Astrocyte of the cerebellum (primary cell): Measurements from ENCODE around the gene COL4A1.
A peak's percentile ranks its signal among the peaks of the same experiment; 100 is the strongest.

Experiments used
- DNase-seq: peaks from one replicate; pipeline ENCODE4 v3.0.0-alpha.2; 2011; ENCODE audit warnings: low read depth
- H3K4me3 ChIP-seq: 2 replicates; pipeline ENCODE4 v1.5.1; 2011; ENCODE audit warnings: mild to moderate bottlenecking, low read depth, low read length, moderate library complexity
- in situ Hi-C: cut with HindIII; loops from 2 replicates; pipeline ENCODE4 v1.10.0; 2017; ENCODE audit warnings: low sequenced_read_pairs
- TF ChIP-seq, protein P1 (sequence below): IDR thresholded peaks from 2 replicates; pipeline ENCODE4 v1.5.1; 2012; ENCODE audit warnings: low read length, low read depth, moderate library complexity, mild to moderate bottlenecking; ENCODE audit errors: missing control alignments

COL4A1 gene

DNA sequence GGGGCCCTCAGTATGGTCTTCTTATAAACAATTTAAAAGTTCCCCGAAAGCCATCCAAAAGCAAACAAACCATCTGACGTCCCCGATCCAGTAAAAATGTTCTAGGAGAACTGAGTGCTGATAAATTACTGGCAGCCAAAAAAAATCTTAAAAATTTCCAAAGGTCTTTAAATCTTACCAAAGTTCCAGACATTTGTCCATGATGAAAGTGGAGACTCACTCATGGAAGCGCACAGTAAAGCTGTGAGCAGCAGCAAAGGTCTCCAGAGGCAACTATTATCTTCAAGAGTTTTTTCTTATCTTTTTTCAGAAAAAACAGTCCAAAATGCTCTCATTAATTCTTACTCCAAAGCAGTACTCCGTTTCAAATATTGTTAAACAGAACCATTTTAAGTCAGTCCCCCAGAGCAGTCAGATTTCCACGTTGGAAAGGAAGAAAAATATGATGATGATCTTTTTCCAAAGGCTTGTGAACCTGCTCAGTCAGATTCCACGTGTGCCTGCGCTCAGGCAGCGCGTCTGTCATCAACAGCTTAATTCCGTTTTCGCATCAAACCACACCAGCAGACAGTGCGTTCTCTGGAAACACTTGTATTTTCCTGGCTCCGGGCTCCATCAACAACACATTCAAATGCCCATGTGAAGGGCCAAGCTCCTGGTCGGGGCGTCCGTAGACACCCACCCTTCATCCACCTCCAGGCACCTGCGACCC, 85.4 kb downstream of the COL4A1 start:
- no peak overlapping the region for H3K4me3 ChIP-seq
- TF ChIP-seq, protein P1, sequence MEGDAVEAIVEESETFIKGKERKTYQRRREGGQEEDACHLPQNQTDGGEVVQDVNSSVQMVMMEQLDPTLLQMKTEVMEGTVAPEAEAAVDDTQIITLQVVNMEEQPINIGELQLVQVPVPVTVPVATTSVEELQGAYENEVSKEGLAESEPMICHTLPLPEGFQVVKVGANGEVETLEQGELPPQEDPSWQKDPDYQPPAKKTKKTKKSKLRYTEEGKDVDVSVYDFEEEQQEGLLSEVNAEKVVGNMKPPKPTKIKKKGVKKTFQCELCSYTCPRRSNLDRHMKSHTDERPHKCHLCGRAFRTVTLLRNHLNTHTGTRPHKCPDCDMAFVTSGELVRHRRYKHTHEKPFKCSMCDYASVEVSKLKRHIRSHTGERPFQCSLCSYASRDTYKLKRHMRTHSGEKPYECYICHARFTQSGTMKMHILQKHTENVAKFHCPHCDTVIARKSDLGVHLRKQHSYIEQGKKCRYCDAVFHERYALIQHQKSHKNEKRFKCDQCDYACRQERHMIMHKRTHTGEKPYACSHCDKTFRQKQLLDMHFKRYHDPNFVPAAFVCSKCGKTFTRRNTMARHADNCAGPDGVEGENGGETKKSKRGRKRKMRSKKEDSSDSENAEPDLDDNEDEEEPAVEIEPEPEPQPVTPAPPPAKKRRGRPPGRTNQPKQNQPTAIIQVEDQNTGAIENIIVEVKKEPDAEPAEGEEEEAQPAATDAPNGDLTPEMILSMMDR, result no peak
- in situ Hi-C loops, result no loop called here
- no peak for DNase-seq

DNA sequence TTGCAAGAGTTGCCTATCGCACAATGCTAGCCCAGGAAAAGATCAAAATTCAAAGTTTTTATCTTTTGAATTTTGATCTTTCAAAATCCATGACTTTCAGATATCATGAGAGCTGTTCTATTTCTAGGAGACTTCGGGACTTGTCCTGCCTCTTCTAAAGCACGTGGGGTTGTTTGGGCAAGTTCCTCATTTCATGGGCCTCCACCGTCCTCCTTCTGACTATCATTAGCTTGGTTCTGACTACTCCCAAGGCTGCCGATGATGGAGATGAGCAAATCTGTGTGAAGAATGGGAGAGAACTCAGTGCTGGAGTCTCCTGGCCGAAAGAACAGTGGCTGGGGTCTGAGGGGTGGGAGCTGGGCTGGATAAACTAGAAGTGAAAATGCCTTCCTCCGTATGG, 86.5 kb downstream of the COL4A1 start:
- TF ChIP-seq, protein P1, result no peak
- no peak overlapping the region for H3K4me3 ChIP-seq
- in situ Hi-C loops, result no loop called here
- no peak for DNase-seq

DNA sequence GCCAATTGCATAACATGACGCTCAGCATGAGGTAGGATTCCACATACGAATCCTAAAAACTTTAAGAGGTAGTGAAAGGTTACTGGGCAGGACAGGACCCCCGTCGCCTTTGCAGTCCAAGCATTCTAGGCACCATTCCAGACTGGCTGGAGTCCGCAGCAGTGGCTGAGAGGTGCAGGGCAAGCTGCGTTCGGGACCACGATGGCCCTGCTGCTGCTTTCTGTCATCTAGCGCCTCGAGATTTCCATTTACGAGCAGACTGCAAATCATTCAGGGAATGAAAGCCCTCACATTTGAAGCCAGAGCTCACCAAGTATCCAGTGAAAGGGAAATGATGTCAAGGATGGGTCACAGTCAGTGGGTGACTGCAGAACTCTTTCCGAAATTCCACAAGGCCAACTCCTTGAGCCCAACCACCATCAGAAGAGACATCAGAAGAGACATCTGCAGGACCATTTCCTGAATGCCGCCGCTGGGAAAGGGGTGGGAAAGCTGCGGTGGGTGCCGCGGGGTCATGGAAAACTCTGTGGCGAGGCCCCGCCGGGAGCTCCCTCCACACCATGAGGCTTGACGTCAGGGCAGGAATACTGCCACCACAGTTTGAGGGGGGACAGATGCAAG, 88.3 kb downstream of the COL4A1 start:
- TF ChIP-seq, protein P1, result no peak
- DNase-seq, result no peak
- in situ Hi-C loops, result no loop called here
- no peak overlapping the region for H3K4me3 ChIP-seq

DNA sequence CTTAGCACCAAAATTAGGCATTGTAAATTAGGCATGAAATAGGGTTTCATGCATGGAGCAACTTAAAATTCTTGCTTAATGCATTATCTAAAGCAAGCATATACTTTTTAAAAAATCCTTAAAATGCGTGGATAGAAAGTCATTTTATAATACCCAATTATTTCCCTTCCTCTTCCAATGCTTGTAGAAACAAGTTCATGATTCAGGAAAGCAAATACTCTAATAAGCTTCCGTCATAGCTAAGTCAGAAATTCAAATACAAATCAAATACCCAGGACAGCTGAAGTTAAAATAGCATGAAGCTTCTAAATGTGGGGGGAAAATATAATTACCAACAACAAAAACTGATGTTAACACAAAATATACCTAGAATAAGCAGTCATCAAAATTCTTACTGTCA, 89.1 kb downstream of the COL4A1 start:
- TF ChIP-seq, protein P1, result no peak
- H3K4me3 ChIP-seq, result no peak overlapping the region
- in situ Hi-C loops, result no loop called here
- no peak for DNase-seq

DNA sequence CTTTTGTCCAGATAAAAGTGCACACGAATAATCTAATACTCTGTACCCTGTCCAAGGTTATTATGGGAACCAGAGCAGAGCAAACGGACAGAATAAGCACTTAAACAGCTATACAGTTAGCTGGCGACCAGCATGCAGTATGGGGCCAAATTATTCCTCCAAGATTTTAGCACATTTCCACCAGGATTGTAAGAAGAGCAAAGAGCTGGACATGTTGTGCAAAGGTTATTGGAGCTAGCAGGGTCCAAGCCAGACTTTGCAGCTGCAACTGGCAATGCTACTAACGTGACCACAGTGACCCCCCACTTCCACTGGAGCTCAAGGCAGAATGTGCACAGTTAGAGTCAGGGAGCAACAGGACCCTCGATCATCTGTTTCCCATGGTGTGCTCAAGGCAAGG, 89.9 kb downstream of the COL4A1 start:
- in situ Hi-C loops, result no loop called here
- TF ChIP-seq, protein P1, result no peak
- no peak for DNase-seq
- H3K4me3 ChIP-seq, result no peak overlapping the region

DNA sequence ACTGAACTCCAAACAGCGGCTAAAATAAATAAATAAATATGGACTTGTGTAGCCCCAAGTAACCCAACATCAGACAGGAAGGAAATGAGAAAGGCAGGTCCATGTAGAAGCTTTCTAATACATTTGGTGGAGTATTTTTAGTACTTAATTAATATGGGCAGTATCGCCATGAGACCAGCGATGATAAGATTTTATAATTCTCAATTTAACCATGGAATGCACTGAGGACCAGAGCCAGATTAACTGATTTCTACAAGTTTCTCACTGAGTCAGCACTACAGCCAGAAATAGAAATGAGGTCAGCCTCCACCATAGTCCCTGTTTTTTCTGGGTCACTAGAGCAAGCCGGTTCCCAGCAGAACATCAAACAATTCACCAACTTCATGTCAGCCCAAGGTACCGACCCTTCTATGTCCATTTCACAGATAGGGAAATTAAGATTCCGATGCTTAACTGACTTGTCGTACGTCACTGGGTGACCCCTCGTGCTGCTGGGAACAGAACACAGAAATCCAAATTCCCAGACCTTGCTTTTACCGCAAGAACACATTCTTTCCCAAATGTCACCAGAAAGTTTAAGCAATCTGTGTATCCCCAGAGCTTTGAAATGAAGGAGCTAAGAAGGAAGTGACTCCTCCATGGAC, 90.4 kb downstream of the COL4A1 start:
- DNase-seq, result peak; percentile 74
- TF ChIP-seq, protein P1, result no peak
- H3K4me3 ChIP-seq, result no peak overlapping the region
- in situ Hi-C loops, result no loop called here
